Muscle of leg (tissue), 11 donors: ENCODE data around the gene TRIM66. TPM values are rescaled to one million over a fixed set of nuclear protein-coding genes. Genes with fewer than 3 reads are reported as not detected.

ENCODE experiments used
- DNase-seq: peaks from one replicate; pipeline ENCODE4 v3.0.0; 2013
- H3K27ac ChIP-seq: one replicate; pipeline ENCODE4 v1.5.1; 2013; ENCODE audit warnings: mild to moderate bottlenecking, low read length, control low read depth
- H3K27me3 ChIP-seq: one replicate; pipeline ENCODE4 v1.6.1; 2013; ENCODE audit warnings: low read length; ENCODE audit not compliant: control insufficient read depth, insufficient read depth
- H3K36me3 ChIP-seq: one replicate; pipeline ENCODE4 v1.6.1; 2013; ENCODE audit warnings: low read length; ENCODE audit not compliant: control insufficient read depth, insufficient read depth
- H3K4me1 ChIP-seq: one replicate; pipeline ENCODE4 v1.6.1; 2013; ENCODE audit warnings: low read length; ENCODE audit not compliant: control insufficient read depth, insufficient read depth
- H3K4me3 ChIP-seq: one replicate; pipeline ENCODE4 v1.5.1; 2013; ENCODE audit warnings: low read length, control low read depth
- H3K9me3 ChIP-seq: replicated peaks from 2 replicates; pipeline ENCODE4 v1.6.1; 2013; ENCODE audit warnings: low read depth, low read length; ENCODE audit not compliant: control insufficient read depth
- WGBS: methylation state at CpG from one replicate; pipeline ENCODE4 v1.1.5; 2013; ENCODE audit warnings: missing lambda C conversion rate; ENCODE audit not compliant: insufficient coverage; 5-methylcytosine and 5-hydroxymethylcytosine counted together
- polyA plus RNA-seq, 8 donors: library from polyadenylated mRNA; unstranded; fragments of 120-200 nt; gene quantifications; one replicate each; pipeline versions ENCODE4 v1.2.1 to v1.2.3, GENCODE V29; 2013; ENCODE audit warnings: inconsistent platforms in 1 of 8, low replicate concordance in 1 of 8; ENCODE audit not compliant: insufficient read length in 8 of 8, insufficient read depth in 1 of 8
- total RNA-seq: library from RNA; stranded (reverse); fragments of 120-200 nt; gene quantifications from one replicate; pipeline ENCODE4 v1.2.4, GENCODE V29; 2013

TRIM66 gene
- total and polyA plus RNA-seq, 9 donors = 1.0 to 5.8 (median 2.8) TPM

- 50% methylated on average over 1 of the region's 4 CpGs for WGBS
- Histone ChIP-seq H3K36me3 (peaks cover 10% of the 10 kb centered on the region), H3K4me1 (peaks cover 10% of the 10 kb centered on the region), H3K27me3 (no peaks in the 10 kb centered on the region), H3K4me3 (no peak overlapping the region), H3K27ac (no peak overlapping the region), H3K9me3 (no peaks in the 10 kb centered on the region)
- DNase-seq = no peak
Measured at GRCh38 chr11:8615291-8616032, 67.0 kb downstream of the TRIM66 start.

- H3K4me1 ChIP-seq = peaks cover 10% of the 10 kb centered on the region
- WGBS = 95% methylated on average over 4 of the region's 4 CpGs
- no peaks in the 10 kb centered on the region for H3K9me3 ChIP-seq
- no peak for DNase-seq
- H3K36me3 ChIP-seq = peaks cover 9% of the 10 kb centered on the region
- H3K27me3 ChIP-seq = no peaks in the 10 kb centered on the region
- H3K27ac ChIP-seq = no peak overlapping the region
- no peak overlapping the region for H3K4me3 ChIP-seq
Measured at GRCh38 chr11:8614497-8614896, 68.0 kb downstream of the TRIM66 start.

- WGBS = 90% methylated on average over 1 of the region's 1 CpG
- no peak for DNase-seq
Measured at GRCh38 chr11:8613036-8613435, 69.4 kb downstream of the TRIM66 start.

GRCh38 chr11:8612522-8612921 lies 69.9 kb downstream of the TRIM66 start:
- DNase-seq = no peak
- H3K4me1 ChIP-seq = peaks cover 10% of the 10 kb centered on the region
- H3K4me3 ChIP-seq = no peak overlapping the region
- H3K27me3 ChIP-seq = no peaks in the 10 kb centered on the region
- H3K36me3 ChIP-seq = peaks cover 4% of the 10 kb centered on the region
- 96% methylated on average over 3 of the region's 5 CpGs for WGBS
- H3K27ac ChIP-seq = no peak overlapping the region
- no peaks in the 10 kb centered on the region for H3K9me3 ChIP-seq

More at GRCh38 chr11:8613036-8613435, 69.4 kb downstream of the TRIM66 start:
- H3K27ac ChIP-seq = no peak overlapping the region
- H3K36me3 ChIP-seq = peaks cover 4% of the 10 kb centered on the region
- no peak overlapping the region for H3K4me3 ChIP-seq
- no peaks in the 10 kb centered on the region for H3K9me3 ChIP-seq
- H3K4me1 ChIP-seq = peaks cover 10% of the 10 kb centered on the region
- no peaks in the 10 kb centered on the region for H3K27me3 ChIP-seq

GRCh38 chr11:8610532-8611116 lies 71.8 kb downstream of the TRIM66 start:
- H3K27ac ChIP-seq = no peak overlapping the region
- no peaks in the 10 kb centered on the region for H3K27me3 ChIP-seq
- H3K4me3 ChIP-seq = no peak overlapping the region
- WGBS = 23% methylated on average over 4 of the region's 7 CpGs
- H3K4me1 ChIP-seq = peaks cover 10% of the 10 kb centered on the region
- H3K9me3 ChIP-seq = no peaks in the 10 kb centered on the region
- H3K36me3 ChIP-seq = no peaks in the 10 kb centered on the region
- DNase-seq = peak; percentile 66

- Histone ChIP-seq H3K36me3 (no peaks in the 10 kb centered on the region), H3K27me3 (peaks cover 3% of the 10 kb centered on the region), H3K4me3 (no peak overlapping the region), H3K9me3 (no peaks in the 10 kb centered on the region), H3K4me1 (peaks cover 7% of the 10 kb centered on the region), H3K27ac (no peak overlapping the region)
- DNase-seq = no peak
- no CpG with 5 or more reads among the region's 1 CpG for WGBS
Measured at GRCh38 chr11:8608652-8609051, 73.8 kb downstream of the TRIM66 start.

GRCh38 chr11:8605971-8606563 lies 76.4 kb downstream of the TRIM66 start:
- H3K27me3 ChIP-seq = peaks cover 3% of the 10 kb centered on the region
- no peak overlapping the region for H3K4me3 ChIP-seq
- H3K27ac ChIP-seq = no peak overlapping the region
- WGBS = no CpG with 5 or more reads among the region's 1 CpG
- H3K36me3 ChIP-seq = no peaks in the 10 kb centered on the region
- no peaks in the 10 kb centered on the region for H3K9me3 ChIP-seq
- no peaks in the 10 kb centered on the region for H3K4me1 ChIP-seq
- DNase-seq = no peak

GRCh38 chr11:8604078-8604723 lies 78.3 kb downstream of the TRIM66 start:
- H3K27ac ChIP-seq = no peak overlapping the region
- 24% methylated on average over 5 of the region's 9 CpGs for WGBS
- peak; percentile 87 for DNase-seq
- H3K36me3 ChIP-seq = no peaks in the 10 kb centered on the region
- H3K4me3 ChIP-seq = no peak overlapping the region
- no peaks in the 10 kb centered on the region for H3K9me3 ChIP-seq
- peaks cover 3% of the 10 kb centered on the region for H3K27me3 ChIP-seq
- H3K4me1 ChIP-seq = no peaks in the 10 kb centered on the region

GRCh38 chr11:8603696-8604077 lies 78.8 kb downstream of the TRIM66 start:
- no peak overlapping the region for H3K27ac ChIP-seq
- H3K4me3 ChIP-seq = no peak overlapping the region
- peaks cover 3% of the 10 kb centered on the region for H3K27me3 ChIP-seq
- no CpG with 5 or more reads among the region's 2 CpGs for WGBS
- no peaks in the 10 kb centered on the region for H3K36me3 ChIP-seq
- no peaks in the 10 kb centered on the region for H3K4me1 ChIP-seq
- no peaks in the 10 kb centered on the region for H3K9me3 ChIP-seq
- DNase-seq = no peak
